GM12874 (cell line): ENCODE results near the gene TFAP2A.

Experiments
- CTCF ChIP-seq: IDR thresholded peaks from 2 replicates; pipeline ENCODE4 v1.5.1; 2011; ENCODE audit warnings: low read depth, mild to moderate bottlenecking, control low read depth, low read length, moderate library complexity; ENCODE audit not compliant: insufficient read depth

TFAP2A gene

DNA sequence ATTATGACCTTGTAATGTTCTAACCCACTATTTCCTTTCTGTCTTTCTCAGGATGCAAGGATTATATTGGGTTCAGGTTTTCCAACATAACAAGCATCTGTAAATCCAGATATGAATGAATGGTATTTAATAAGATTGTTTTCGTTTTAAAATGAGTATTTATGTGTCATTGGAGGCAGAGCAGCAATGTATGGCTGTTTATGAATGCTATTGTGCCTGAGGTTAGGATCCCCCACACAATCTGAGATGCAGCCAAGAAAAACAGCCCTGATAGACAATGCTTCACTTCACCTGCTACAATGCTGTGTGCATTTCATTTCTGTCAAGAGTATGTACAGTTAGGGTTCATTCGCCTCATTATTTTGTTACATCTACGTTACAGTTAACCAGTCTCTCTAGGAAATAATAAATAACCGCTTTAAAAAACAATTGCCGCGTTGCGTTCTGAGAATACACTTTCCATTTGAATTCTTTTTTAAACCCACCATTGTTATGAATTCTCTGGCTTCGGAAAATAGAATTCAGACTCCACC lies 19.6 kb downstream of the TFAP2A start:
- no peak for TF ChIP-seq CTCF

DNA sequence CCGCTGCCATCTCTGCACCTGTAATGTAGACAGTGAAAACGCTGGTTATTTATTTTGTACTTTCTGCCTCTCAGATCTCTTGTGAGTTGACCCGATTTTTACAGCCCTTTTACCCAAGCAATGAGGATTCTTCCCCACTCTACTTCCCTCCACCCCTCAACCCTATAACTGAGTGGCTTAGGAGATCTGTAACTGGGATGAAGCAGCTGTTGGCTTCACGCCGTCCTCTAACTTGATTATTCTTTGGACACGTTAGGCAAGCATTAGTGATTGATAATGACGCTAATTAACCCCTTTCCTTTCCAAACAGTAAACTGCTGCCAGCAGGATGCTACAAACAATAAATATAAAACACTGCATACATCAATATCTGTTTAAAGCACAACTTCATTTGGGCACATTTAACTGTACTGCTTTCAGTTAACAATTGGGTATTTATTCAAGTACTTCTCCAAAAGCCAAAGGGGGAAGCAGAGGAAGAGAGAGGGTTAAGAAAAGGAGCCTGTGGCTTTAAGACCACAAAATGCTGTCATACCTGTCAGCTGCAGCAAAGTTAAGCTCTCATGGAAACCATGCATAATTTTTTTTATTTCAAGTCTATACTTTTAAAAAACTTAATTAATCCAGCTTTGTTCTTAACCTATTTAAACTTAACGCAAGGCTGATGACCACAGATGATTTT lies 21.2 kb downstream of the TFAP2A start:
- TF ChIP-seq CTCF, result no peak

- TF ChIP-seq CTCF, result no peak
Observed at GRCh38 chr6:10391799-10392198, 23.1 kb downstream of the TFAP2A start.

DNA sequence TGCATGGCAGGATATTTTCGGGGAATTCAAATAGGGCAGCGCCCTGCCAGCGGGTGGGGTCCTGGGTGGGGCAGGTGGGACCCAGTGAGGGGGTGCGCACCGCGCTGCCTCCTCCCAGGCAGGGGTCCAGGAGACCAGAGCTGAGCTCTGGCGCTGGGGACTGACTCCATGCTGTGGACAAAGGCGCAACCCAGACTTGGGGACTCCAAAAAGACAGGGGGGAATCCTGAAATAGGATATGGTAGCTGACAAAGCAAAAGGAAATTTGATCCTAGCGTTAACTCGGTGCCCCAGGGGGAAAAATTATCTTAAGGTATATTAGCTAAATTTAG lies 23.6 kb downstream of the TFAP2A start:
- TF ChIP-seq CTCF, result no peak

GRCh38 chr6:10390495-10391298 lies 24.2 kb downstream of the TFAP2A start:
- TF ChIP-seq CTCF, result no peak

- TF ChIP-seq CTCF, result no peak
Observed at GRCh38 chr6:10389739-10390494, 25.0 kb downstream of the TFAP2A start.
